Ecto neural progenitor cell (in vitro differentiated cells): Measurements from ENCODE around the gene ZMYND12.

ENCODE experiments used
- DNase-seq: peaks from one replicate; pipeline ENCODE4 v3.0.0-alpha.2; 2018; ENCODE audit warnings: low spot score

Gene ZMYND12

DNA sequence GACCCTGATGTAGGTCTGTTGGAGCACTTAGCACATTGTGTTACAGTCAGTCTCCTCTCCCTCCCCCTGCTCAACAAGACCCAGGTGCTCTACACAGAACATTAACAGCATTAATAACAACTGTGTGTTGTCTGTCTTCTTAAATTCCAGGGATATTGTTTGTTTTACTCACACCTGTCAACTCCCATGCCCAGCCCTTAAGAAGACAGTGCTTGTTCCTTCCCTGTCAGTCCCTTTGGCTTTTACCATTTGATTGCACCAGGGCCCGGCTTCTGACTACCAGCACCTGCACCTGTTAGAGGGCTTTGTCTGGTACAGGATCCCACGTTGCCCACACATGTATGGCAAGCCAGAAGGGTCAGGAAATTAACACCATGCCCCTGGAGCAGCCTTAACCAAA lies 63.6 kb downstream of the ZMYND12 start:
- no peak for DNase-seq

- DNase-seq, result no peak
These were observed 69.8 kb downstream of the ZMYND12 start for GRCh38 chr1:42386051-42386450.

DNA sequence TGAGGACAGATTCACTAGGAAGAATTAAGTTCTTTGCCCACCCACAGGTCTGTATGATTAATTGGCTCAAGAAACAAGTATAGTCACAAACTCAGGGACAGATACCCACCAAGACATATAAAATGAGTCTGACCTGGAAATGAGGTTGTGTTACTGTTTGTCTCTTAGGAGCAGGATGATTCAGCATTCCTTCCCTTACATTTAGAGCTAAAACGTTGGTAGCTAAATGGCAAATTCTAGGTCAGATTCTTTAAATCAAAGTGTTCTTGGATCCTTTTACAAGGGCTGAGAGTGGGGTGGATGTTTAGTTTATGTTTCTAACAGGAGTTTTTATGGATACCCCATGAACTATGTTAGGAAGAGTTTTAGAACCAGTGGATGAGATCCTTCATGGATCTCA lies 70.5 kb downstream of the ZMYND12 start:
- DNase-seq, result no peak

DNA sequence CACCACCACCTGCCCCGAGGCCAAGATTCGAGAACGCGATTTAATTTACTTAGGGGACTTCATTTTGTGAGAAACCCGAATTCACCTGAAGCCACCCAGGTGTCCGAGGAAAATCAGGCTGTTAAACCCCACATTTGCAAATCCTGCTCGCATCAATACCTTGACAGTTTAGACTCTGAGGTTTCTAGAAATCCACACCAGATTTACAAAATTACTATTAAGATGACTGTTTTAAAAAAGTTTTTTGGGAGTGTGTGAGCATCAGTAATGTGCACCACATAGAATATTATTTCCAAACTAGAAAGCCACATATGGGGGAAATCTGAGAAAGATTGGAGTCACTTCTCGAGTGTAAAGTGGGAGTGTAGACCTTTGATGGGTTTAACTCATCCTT lies 74.5 kb downstream of the ZMYND12 start:
- no peak for DNase-seq

DNA sequence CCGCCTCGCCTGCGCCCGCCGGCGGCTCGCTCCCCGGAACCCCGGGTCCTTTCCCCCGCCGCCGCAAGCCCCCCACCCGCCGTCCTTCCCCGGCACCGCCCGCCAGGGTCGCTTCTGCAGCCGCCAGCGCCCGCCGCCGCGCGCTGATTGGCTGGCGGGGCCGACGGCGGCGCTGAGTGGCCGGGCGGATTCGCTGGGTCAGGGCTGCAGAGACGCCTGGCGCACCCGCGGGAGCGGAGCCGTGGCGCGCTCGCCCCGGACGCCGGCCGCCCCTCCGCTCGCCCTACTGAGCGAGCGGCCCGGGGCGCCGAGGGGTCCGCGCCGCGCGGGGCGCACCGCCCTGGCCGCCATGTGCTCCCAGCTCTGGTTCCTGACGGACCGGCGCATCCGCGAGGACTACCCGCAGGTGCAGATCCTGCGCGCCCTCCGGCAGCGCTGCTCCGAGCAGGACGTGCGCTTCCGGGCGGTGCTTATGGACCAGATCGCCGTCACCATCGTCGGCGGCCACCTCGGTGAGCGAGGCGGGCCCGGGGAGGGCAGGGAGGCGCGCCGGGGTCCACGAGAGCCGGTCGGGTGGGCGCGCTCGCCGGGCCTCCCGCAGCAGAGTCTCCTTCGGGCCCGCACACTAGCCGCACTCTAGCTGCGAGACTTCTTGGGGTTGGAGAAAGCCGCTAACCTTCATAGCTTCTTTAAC lies 75.1 kb downstream of the ZMYND12 start, which contains the start of gene RIMKLA:
Gene RIMKLA (plus strand): TSS at position 207 of the 694 bp plus-strand sequence. CDS start 143 bp downstream, at position 350.
- DNase-seq, result peak; percentile 87
